ENCODE data around the gene DNPEP. TPM values are rescaled to one million over a fixed set of nuclear protein-coding genes. Genes with fewer than 3 reads are reported as not detected.

Gene DNPEP
- total RNA-seq = 118 TPM

- peak; percentile 89 to 92 (median 89) for DNase-seq (ENCODE audit: low read depth in 2 of 3, low spot score in 2 of 3)
Observed at GRCh38 chr2:219387306-219388120, at the start of gene DNPEP. TSS of gene DNPEP (minus strand) at chr2:219387912. CDS start at chr2:219387794, 118 bp downstream.

- no peak for DNase-seq (ENCODE audit: low read depth in 2 of 3, low spot score in 2 of 3)
Observed at GRCh38 chr2:219437141-219437540, 49.4 kb upstream of the DNPEP start.

- DNase-seq (ENCODE audit: low read depth in 2 of 3, low spot score in 2 of 3) = no peak
Observed at GRCh38 chr2:219436491-219436890, 48.8 kb upstream of the DNPEP start.

- no peak for DNase-seq (ENCODE audit: low read depth in 2 of 3, low spot score in 2 of 3)
Observed at GRCh38 chr2:219435701-219436100, 48.0 kb upstream of the DNPEP start.

GRCh38 chr2:219434718-219435525, 47.2 kb upstream of the DNPEP start, which contains the start of gene SPEG:
TSS of gene SPEG (plus strand) at chr2:219434843. CDS start at chr2:219434978, 135 bp downstream.
- DNase-seq (ENCODE audit: low read depth in 2 of 3, low spot score in 2 of 3) = no peak

GRCh38 chr2:219434468-219434717, 46.7 kb upstream of the DNPEP start:
- no peak for DNase-seq (ENCODE audit: low read depth in 2 of 3, low spot score in 2 of 3)

GRCh38 chr2:219433666-219434467, 46.2 kb upstream of the DNPEP start:
- peak in 2 of 3 donors; percentile 44 to 75 for DNase-seq (ENCODE audit: low read depth in 2 of 3, low spot score in 2 of 3)

- peak in 2 of 3 donors; percentile 24 to 26 for DNase-seq (ENCODE audit: low read depth in 2 of 3, low spot score in 2 of 3)
Observed at GRCh38 chr2:219430633-219431615, 43.2 kb upstream of the DNPEP start.

- no peak for DNase-seq (ENCODE audit: low read depth in 2 of 3, low spot score in 2 of 3)
Observed at GRCh38 chr2:219429958-219430606, 42.4 kb upstream of the DNPEP start.

- no peak for DNase-seq (ENCODE audit: low read depth in 2 of 3, low spot score in 2 of 3)
Observed at GRCh38 chr2:219428469-219428868, 40.8 kb upstream of the DNPEP start.

- DNase-seq (ENCODE audit: low read depth in 2 of 3, low spot score in 2 of 3) = no peak
Observed at GRCh38 chr2:219426534-219427136, 38.9 kb upstream of the DNPEP start.

GRCh38 chr2:219426068-219426443, 38.3 kb upstream of the DNPEP start:
- DNase-seq (ENCODE audit: low read depth in 2 of 3, low spot score in 2 of 3) = no peak

GRCh38 chr2:219425238-219426067, 37.7 kb upstream of the DNPEP start:
- DNase-seq (ENCODE audit: low read depth in 2 of 3, low spot score in 2 of 3) = no peak

GRCh38 chr2:219423652-219424377, 36.1 kb upstream of the DNPEP start:
- DNase-seq (ENCODE audit: low read depth in 2 of 3, low spot score in 2 of 3) = no peak

- no peak for DNase-seq (ENCODE audit: low read depth in 2 of 3, low spot score in 2 of 3)
Observed at GRCh38 chr2:219422952-219423534, 35.3 kb upstream of the DNPEP start.

- DNase-seq (ENCODE audit: low read depth in 2 of 3, low spot score in 2 of 3) = no peak
Observed at GRCh38 chr2:219421323-219421722, 33.6 kb upstream of the DNPEP start.

GRCh38 chr2:219420687-219421086, 33.0 kb upstream of the DNPEP start:
- DNase-seq (ENCODE audit: low read depth in 2 of 3, low spot score in 2 of 3) = no peak

Data from hematopoietic multipotent progenitor cell (in vitro differentiated cells).